HG03097 (cell line): ENCODE results near the gene ARL6.

ENCODE experiments used
- ATAC-seq: cut with Tn5 transposase; IDR thresholded peaks from one replicate; pipeline ENCODE4 v1.9.1; 2021; ENCODE audit not compliant: unreplicated experiment, low FRiP score

The ARL6 gene, protein sequence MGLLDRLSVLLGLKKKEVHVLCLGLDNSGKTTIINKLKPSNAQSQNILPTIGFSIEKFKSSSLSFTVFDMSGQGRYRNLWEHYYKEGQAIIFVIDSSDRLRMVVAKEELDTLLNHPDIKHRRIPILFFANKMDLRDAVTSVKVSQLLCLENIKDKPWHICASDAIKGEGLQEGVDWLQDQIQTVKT

GRCh38 chr3:97764407-97765238 is at the start of gene ARL6:
Gene ARL6 (plus strand): TSS chr3:97764758. CDS start chr3:97768108, 3,350 bp downstream.
- ATAC-seq = peak; percentile 96

GRCh38 chr3:97719156-97719821 is 45.3 kb upstream of the ARL6 start:
- ATAC-seq = peak; percentile 86

GRCh38 chr3:97720417-97720816 is 44.1 kb upstream of the ARL6 start:
- no peak for ATAC-seq

GRCh38 chr3:97721446-97721845 is 43.1 kb upstream of the ARL6 start:
- ATAC-seq = no peak

DNA sequence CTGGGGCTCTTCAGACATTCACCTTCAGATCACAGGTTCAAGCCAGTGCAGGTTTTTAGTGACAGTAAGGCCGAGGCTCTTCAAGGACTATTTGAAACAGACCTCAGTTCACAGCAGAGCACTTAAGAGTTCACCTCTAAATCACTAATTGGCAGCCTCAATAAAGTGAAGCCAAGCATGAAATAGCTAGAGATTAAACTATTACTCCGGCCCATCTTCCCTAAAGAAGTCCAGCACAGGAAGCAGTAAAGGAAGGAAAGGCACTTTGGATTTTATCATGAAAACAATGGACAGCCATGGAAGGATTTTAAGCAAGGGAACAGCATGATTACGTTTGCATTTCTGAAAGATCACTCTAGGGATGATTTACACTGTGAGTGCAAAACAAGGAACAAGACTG is 27.6 kb upstream of the ARL6 start:
- ATAC-seq = no peak

- no peak for ATAC-seq
Observed at GRCh38 chr3:97738761-97739160, 25.8 kb upstream of the ARL6 start.

DNA sequence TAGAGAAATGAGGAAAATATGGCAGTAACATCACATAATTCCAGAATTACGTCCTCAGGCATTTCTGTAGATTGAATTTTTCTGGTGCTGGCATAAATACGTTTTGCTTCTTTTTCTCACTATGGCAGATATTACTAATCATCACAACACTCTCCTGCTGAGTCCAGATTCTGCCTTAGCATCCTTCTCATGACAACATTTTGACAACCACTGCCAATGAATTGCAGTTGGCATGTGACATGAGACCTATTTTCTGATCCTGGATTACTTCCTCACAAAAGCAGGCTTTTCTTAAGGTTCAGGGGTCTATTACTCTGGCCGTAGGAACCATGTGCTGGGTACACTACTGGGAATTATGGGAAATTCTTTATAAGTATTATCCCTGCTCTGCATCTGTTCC is 22.5 kb upstream of the ARL6 start:
- no peak for ATAC-seq

- ATAC-seq = no peak
Observed at GRCh38 chr3:97744289-97744688, 20.3 kb upstream of the ARL6 start.

GRCh38 chr3:97763586-97764406 is 762 bp upstream of the ARL6 start:
- ATAC-seq = no peak

- no peak for ATAC-seq
Observed at GRCh38 chr3:97765336-97765735, 778 bp downstream of the ARL6 start.

DNA sequence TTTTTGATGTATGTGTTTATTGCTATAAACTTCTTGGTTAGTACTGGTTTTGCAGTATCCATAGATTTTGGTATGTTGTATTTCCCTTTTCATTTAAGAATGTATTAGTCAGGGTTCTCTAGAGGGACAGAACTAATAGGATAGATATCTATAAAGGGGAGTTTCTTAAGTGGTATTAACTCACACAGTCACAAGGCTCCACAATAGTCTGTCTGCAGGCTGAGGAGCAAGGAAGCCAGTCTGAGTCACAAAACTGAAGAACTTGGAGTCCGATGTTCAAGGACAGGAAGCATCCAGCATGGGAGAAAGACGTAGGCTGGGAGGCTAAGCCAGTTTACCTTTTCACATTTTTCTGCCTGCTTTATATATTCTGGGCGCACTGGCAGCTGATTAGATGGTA is 8.4 kb downstream of the ARL6 start:
- no peak for ATAC-seq

- ATAC-seq = no peak
Observed at GRCh38 chr3:97778152-97778551, 13.6 kb downstream of the ARL6 start.

DNA sequence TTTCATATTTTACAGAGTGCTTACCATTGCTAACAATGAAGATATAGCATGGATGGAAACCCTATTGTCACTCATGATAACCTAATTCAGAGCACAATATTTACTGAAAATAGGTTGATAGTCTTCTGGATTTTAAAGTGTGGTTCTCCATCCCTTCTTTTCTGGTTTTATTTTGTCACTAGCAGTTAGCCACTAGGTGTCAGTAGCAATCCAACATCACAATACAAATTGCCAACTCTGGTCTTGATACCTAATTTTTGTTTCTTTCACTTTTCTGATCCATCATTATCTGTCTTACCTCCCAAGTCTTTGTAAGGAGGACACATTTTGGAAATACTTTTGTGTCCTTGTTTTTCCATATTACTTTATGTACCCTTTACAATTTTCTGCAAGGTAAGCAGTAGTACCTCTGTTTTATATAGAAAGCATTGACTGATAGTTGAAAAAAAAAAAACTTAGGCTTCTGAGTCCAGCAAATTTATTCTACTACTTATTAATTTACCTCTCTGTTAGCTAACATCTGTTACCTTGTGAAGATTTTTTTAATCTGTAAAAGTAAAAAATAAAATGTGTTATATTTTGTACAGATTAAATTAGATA is 29.0 kb downstream of the ARL6 start:
- ATAC-seq = peak; percentile 66

- ATAC-seq = no peak
Observed at GRCh38 chr3:97795951-97796350, 31.4 kb downstream of the ARL6 start.

- ATAC-seq = no peak
Observed at GRCh38 chr3:97804471-97804870, 39.9 kb downstream of the ARL6 start.

DNA sequence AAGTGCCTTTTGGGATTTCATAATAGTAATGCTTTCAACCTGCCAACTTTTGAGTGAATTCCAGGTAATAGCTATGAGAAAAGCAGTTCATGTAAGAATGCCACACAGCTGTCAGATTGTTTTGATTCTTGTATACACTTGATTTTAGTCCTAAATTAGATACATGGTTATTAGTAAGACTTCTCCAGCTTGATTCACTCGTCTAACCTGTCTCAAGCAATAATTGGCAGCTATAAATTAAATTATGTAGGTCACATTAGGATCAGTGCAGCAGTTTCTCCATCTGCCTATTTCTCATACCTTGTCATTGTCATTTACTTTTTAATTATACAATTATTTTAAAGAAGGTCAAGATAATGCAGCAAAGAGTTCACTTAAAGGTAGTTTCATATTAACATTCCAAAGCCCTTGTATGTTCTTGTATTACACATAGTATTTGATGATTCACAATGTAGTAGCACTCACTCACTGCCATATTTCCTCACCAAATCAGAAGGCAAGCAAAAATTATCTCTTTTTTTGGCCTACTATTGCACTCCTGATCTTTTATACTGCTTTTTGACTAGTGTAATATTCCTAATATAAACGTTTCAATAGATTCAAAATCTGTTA is 46.3 kb downstream of the ARL6 start:
- no peak for ATAC-seq

GRCh38 chr3:97815149-97815917 is 50.8 kb downstream of the ARL6 start:
- ATAC-seq = no peak

- no peak for ATAC-seq
Observed at GRCh38 chr3:97816811-97817210, 52.3 kb downstream of the ARL6 start.

- ATAC-seq = no peak
Observed at GRCh38 chr3:97817965-97818364, 53.4 kb downstream of the ARL6 start.
